Dendritic cell treated with granulocyte-macrophage colony-stimulating factor and Interleukin-4, amounts not matched to agents 40 ng/mL and 50 ng/mL, for 4 days (primary cell): ENCODE measurements around the gene OPRD1.

Experiments
- H3K27ac Mint-ChIP-seq: one replicate; pipeline ENCODE4 v1.8.0; 2022; ENCODE audit warnings: mild to moderate bottlenecking, mixed read lengths
- H3K27me3 Mint-ChIP-seq: one replicate; pipeline ENCODE4 v1.8.0; 2022; ENCODE audit warnings: mild to moderate bottlenecking, mixed read lengths
- H3K36me3 Mint-ChIP-seq: one replicate; pipeline ENCODE4 v1.8.0; 2022; ENCODE audit warnings: low read depth, mixed read lengths
- H3K4me1 Mint-ChIP-seq: one replicate; pipeline ENCODE4 v1.8.0; 2022; ENCODE audit warnings: low read depth, mixed read lengths
- H3K4me3 Mint-ChIP-seq: one replicate; pipeline ENCODE4 v1.8.0; 2022; ENCODE audit warnings: mild to moderate bottlenecking, moderate library complexity, mixed read lengths
- H3K9me3 Mint-ChIP-seq: one replicate; pipeline ENCODE4 v1.8.0; 2022; ENCODE audit warnings: mixed read lengths
- intact Hi-C: fragments of 100-400 bp; cut with micrococcal nuclease; formaldehyde crosslinking; loops from one replicate; pipeline ENCODE4 v1.15.0; 2022

OPRD1 gene

GRCh38 chr1:28888915-28889314 lies 76.9 kb downstream of the OPRD1 start:
- H3K9me3 Mint-ChIP-seq: no peaks in the 10 kb centered on the region
- H3K27ac Mint-ChIP-seq: no peak overlapping the region
- peaks cover 21% of the 10 kb centered on the region for H3K36me3 Mint-ChIP-seq
- H3K27me3 Mint-ChIP-seq: no peaks in the 10 kb centered on the region
- no peak overlapping the region for H3K4me3 Mint-ChIP-seq
- H3K4me1 Mint-ChIP-seq: peaks cover 51% of the 10 kb centered on the region
- intact Hi-C loops: no loop called here

GRCh38 chr1:28889357-28889756 lies 77.4 kb downstream of the OPRD1 start:
- peaks cover 48% of the 10 kb centered on the region for H3K4me1 Mint-ChIP-seq
- intact Hi-C loops: no loop called here
- no peak overlapping the region for H3K4me3 Mint-ChIP-seq
- H3K36me3 Mint-ChIP-seq: peaks cover 22% of the 10 kb centered on the region
- no peaks in the 10 kb centered on the region for H3K27me3 Mint-ChIP-seq
- no peak overlapping the region for H3K27ac Mint-ChIP-seq
- H3K9me3 Mint-ChIP-seq: no peaks in the 10 kb centered on the region

- Mint-ChIP-seq H3K4me1 (peaks cover 43% of the 10 kb centered on the region), H3K27ac (peak overlapping the region; percentile 0)
Observed at GRCh38 chr1:28890435-28890834, 78.5 kb downstream of the OPRD1 start.

GRCh38 chr1:28890836-28891235 lies 78.9 kb downstream of the OPRD1 start:
- Mint-ChIP-seq H3K36me3 (peaks cover 31% of the 10 kb centered on the region), H3K9me3 (no peaks in the 10 kb centered on the region), H3K27ac (peak overlapping the region; percentile 0), H3K27me3 (no peaks in the 10 kb centered on the region), H3K4me1 (peaks cover 39% of the 10 kb centered on the region), H3K4me3 (no peak overlapping the region)
- intact Hi-C loops: no loop called here

More at GRCh38 chr1:28890435-28890834, 78.5 kb downstream of the OPRD1 start:
- intact Hi-C loops: no loop called here
- Mint-ChIP-seq H3K4me3 (no peak overlapping the region), H3K36me3 (peaks cover 29% of the 10 kb centered on the region), H3K27me3 (no peaks in the 10 kb centered on the region), H3K9me3 (no peaks in the 10 kb centered on the region)

GRCh38 chr1:28891256-28891655 lies 79.3 kb downstream of the OPRD1 start:
- H3K9me3 Mint-ChIP-seq: no peaks in the 10 kb centered on the region
- no peak overlapping the region for H3K4me3 Mint-ChIP-seq
- peaks cover 35% of the 10 kb centered on the region for H3K4me1 Mint-ChIP-seq
- intact Hi-C loops: no loop called here
- H3K27me3 Mint-ChIP-seq: no peaks in the 10 kb centered on the region
- H3K27ac Mint-ChIP-seq: peak overlapping the region; percentile 0
- peaks cover 35% of the 10 kb centered on the region for H3K36me3 Mint-ChIP-seq

- peaks cover 36% of the 10 kb centered on the region for H3K4me1 Mint-ChIP-seq
- no peak overlapping the region for H3K27ac Mint-ChIP-seq
- intact Hi-C loops: no loop called here
- no peak overlapping the region for H3K4me3 Mint-ChIP-seq
- no peaks in the 10 kb centered on the region for H3K9me3 Mint-ChIP-seq
- no peaks in the 10 kb centered on the region for H3K27me3 Mint-ChIP-seq
- peaks cover 40% of the 10 kb centered on the region for H3K36me3 Mint-ChIP-seq
Observed at GRCh38 chr1:28893403-28894102, 81.6 kb downstream of the OPRD1 start.

- no peaks in the 10 kb centered on the region for H3K27me3 Mint-ChIP-seq
- H3K4me1 Mint-ChIP-seq: peaks cover 35% of the 10 kb centered on the region
- no peak overlapping the region for H3K4me3 Mint-ChIP-seq
- peaks cover 40% of the 10 kb centered on the region for H3K36me3 Mint-ChIP-seq
- no peak overlapping the region for H3K27ac Mint-ChIP-seq
- H3K9me3 Mint-ChIP-seq: no peaks in the 10 kb centered on the region
- intact Hi-C loops: no loop called here
Observed at GRCh38 chr1:28894785-28895184, 82.8 kb downstream of the OPRD1 start.

- H3K9me3 Mint-ChIP-seq: no peaks in the 10 kb centered on the region
- H3K36me3 Mint-ChIP-seq: peaks cover 40% of the 10 kb centered on the region
- no peaks in the 10 kb centered on the region for H3K27me3 Mint-ChIP-seq
- no peak overlapping the region for H3K4me3 Mint-ChIP-seq
- intact Hi-C loops: no loop called here
- H3K27ac Mint-ChIP-seq: no peak overlapping the region
- peaks cover 35% of the 10 kb centered on the region for H3K4me1 Mint-ChIP-seq
Observed at GRCh38 chr1:28895896-28896608, 84.1 kb downstream of the OPRD1 start.

GRCh38 chr1:28896609-28896986 lies 84.6 kb downstream of the OPRD1 start:
- intact Hi-C loops: no loop called here
- no peaks in the 10 kb centered on the region for H3K27me3 Mint-ChIP-seq
- H3K27ac Mint-ChIP-seq: no peak overlapping the region
- peaks cover 35% of the 10 kb centered on the region for H3K4me1 Mint-ChIP-seq
- no peak overlapping the region for H3K4me3 Mint-ChIP-seq
- peaks cover 39% of the 10 kb centered on the region for H3K36me3 Mint-ChIP-seq
- no peaks in the 10 kb centered on the region for H3K9me3 Mint-ChIP-seq

- no peak overlapping the region for H3K4me3 Mint-ChIP-seq
- intact Hi-C loops: no loop called here
- H3K4me1 Mint-ChIP-seq: peaks cover 35% of the 10 kb centered on the region
- no peaks in the 10 kb centered on the region for H3K9me3 Mint-ChIP-seq
- H3K27ac Mint-ChIP-seq: no peak overlapping the region
- H3K27me3 Mint-ChIP-seq: no peaks in the 10 kb centered on the region
- H3K36me3 Mint-ChIP-seq: peaks cover 31% of the 10 kb centered on the region
Observed at GRCh38 chr1:28897789-28898188, 85.8 kb downstream of the OPRD1 start.

- no peak overlapping the region for H3K4me3 Mint-ChIP-seq
- intact Hi-C loops: no loop called here
Observed at GRCh38 chr1:28898405-28898881, 86.5 kb downstream of the OPRD1 start.

GRCh38 chr1:28899267-28899666 lies 87.3 kb downstream of the OPRD1 start:
- H3K9me3 Mint-ChIP-seq: no peaks in the 10 kb centered on the region
- no peaks in the 10 kb centered on the region for H3K27me3 Mint-ChIP-seq
- no peak overlapping the region for H3K4me3 Mint-ChIP-seq
- intact Hi-C loops: no loop called here
- H3K27ac Mint-ChIP-seq: peak overlapping the region; percentile 44
- H3K36me3 Mint-ChIP-seq: peaks cover 25% of the 10 kb centered on the region
- peaks cover 35% of the 10 kb centered on the region for H3K4me1 Mint-ChIP-seq

More at GRCh38 chr1:28898405-28898881, 86.5 kb downstream of the OPRD1 start:
- peaks cover 30% of the 10 kb centered on the region for H3K36me3 Mint-ChIP-seq
- H3K9me3 Mint-ChIP-seq: no peaks in the 10 kb centered on the region
- H3K27me3 Mint-ChIP-seq: no peaks in the 10 kb centered on the region
- H3K4me1 Mint-ChIP-seq: peaks cover 35% of the 10 kb centered on the region
- H3K27ac Mint-ChIP-seq: peak overlapping the region; percentile 44

- H3K4me3 Mint-ChIP-seq: no peak overlapping the region
- H3K36me3 Mint-ChIP-seq: peaks cover 17% of the 10 kb centered on the region
- H3K4me1 Mint-ChIP-seq: peaks cover 29% of the 10 kb centered on the region
Observed at GRCh38 chr1:28900562-28900961, 88.6 kb downstream of the OPRD1 start.

GRCh38 chr1:28902738-28903137 lies 90.8 kb downstream of the OPRD1 start:
- no peak overlapping the region for H3K4me3 Mint-ChIP-seq
- peaks cover 5% of the 10 kb centered on the region for H3K36me3 Mint-ChIP-seq
- intact Hi-C loops: no loop called here
- no peaks in the 10 kb centered on the region for H3K27me3 Mint-ChIP-seq
- H3K27ac Mint-ChIP-seq: no peak overlapping the region
- peaks cover 19% of the 10 kb centered on the region for H3K4me1 Mint-ChIP-seq
- no peaks in the 10 kb centered on the region for H3K9me3 Mint-ChIP-seq

More at GRCh38 chr1:28900562-28900961, 88.6 kb downstream of the OPRD1 start:
- H3K27me3 Mint-ChIP-seq: no peaks in the 10 kb centered on the region
- intact Hi-C loops: no loop called here
- no peaks in the 10 kb centered on the region for H3K9me3 Mint-ChIP-seq
- no peak overlapping the region for H3K27ac Mint-ChIP-seq
